ENCODE results near the gene SYP.

DNA sequence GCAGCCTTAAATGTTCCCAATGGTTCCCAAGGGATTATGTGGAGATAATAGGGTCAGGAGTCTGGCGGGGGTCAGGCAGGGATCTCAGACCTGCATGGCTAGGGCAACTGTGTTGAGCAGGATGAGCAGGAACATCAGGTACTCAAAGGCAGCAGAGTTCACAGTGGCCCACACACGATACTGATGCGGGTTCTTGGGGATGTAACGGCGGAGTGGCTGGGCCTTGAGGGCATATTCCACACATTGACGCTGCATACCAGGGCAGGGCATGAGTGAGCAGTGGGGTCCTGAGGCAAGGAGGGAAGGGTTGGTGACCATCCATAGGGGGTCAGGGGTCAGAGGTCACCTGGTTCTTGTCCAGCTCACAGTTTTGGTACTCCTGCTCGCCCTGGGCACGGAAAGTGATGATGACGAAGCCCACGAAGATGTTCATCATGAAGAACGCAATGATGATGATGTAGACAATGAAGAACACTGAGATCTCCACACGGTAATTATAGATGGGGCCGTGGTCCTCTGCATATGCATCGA is 15.1 kb upstream of the SYP start:
- TF ChIP-seq ZBTB21 (CRISPR knock-in tag; IDR thresholded peaks at IDR 0.05; ENCODE audit: borderline replicate concordance) (no peak), SP1 (CRISPR knock-in tag; conservative IDR thresholded peaks at IDR 0.05) (no peak), TEAD4 (CRISPR knock-in tag; IDR thresholded peaks at IDR 0.05) (no peak), TEAD1 (CRISPR knock-in tag; IDR thresholded peaks at IDR 0.05) (no peak), ETV6 (CRISPR knock-in tag; IDR thresholded peaks at IDR 0.05) (no peak), JUN (CRISPR knock-in tag; IDR thresholded peaks at IDR 0.05) (no peak), RELA (CRISPR knock-in tag; IDR thresholded peaks at IDR 0.05; ENCODE audit: borderline replicate concordance) (no peak)
- TF ChIP-seq, protein P1, sequence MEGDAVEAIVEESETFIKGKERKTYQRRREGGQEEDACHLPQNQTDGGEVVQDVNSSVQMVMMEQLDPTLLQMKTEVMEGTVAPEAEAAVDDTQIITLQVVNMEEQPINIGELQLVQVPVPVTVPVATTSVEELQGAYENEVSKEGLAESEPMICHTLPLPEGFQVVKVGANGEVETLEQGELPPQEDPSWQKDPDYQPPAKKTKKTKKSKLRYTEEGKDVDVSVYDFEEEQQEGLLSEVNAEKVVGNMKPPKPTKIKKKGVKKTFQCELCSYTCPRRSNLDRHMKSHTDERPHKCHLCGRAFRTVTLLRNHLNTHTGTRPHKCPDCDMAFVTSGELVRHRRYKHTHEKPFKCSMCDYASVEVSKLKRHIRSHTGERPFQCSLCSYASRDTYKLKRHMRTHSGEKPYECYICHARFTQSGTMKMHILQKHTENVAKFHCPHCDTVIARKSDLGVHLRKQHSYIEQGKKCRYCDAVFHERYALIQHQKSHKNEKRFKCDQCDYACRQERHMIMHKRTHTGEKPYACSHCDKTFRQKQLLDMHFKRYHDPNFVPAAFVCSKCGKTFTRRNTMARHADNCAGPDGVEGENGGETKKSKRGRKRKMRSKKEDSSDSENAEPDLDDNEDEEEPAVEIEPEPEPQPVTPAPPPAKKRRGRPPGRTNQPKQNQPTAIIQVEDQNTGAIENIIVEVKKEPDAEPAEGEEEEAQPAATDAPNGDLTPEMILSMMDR (IDR thresholded peaks at IDR 0.05): no peak
- TF ChIP-seq, protein P2, sequence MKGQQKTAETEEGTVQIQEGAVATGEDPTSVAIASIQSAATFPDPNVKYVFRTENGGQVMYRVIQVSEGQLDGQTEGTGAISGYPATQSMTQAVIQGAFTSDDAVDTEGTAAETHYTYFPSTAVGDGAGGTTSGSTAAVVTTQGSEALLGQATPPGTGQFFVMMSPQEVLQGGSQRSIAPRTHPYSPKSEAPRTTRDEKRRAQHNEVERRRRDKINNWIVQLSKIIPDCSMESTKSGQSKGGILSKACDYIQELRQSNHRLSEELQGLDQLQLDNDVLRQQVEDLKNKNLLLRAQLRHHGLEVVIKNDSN (CRISPR knock-in tag; IDR thresholded peaks at IDR 0.05): no peak
- TF ChIP-seq, protein P3, sequence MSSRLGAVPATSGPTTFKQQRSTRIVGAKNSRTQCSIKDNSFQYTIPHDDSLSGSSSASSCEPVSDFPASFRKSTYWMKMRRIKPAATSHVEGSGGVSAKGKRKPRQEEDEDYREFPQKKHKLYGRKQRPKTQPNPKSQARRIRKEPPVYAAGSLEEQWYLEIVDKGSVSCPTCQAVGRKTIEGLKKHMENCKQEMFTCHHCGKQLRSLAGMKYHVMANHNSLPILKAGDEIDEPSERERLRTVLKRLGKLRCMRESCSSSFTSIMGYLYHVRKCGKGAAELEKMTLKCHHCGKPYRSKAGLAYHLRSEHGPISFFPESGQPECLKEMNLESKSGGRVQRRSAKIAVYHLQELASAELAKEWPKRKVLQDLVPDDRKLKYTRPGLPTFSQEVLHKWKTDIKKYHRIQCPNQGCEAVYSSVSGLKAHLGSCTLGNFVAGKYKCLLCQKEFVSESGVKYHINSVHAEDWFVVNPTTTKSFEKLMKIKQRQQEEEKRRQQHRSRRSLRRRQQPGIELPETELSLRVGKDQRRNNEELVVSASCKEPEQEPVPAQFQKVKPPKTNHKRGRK (CRISPR knock-in tag; IDR thresholded peaks at IDR 0.05; ENCODE audit: borderline replicate concordance): no peak
- TF ChIP-seq, protein P4, sequence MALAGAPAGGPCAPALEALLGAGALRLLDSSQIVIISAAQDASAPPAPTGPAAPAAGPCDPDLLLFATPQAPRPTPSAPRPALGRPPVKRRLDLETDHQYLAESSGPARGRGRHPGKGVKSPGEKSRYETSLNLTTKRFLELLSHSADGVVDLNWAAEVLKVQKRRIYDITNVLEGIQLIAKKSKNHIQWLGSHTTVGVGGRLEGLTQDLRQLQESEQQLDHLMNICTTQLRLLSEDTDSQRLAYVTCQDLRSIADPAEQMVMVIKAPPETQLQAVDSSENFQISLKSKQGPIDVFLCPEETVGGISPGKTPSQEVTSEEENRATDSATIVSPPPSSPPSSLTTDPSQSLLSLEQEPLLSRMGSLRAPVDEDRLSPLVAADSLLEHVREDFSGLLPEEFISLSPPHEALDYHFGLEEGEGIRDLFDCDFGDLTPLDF (CRISPR knock-in tag; IDR thresholded peaks at IDR 0.05): no peak
- TF ChIP-seq, protein P5, sequence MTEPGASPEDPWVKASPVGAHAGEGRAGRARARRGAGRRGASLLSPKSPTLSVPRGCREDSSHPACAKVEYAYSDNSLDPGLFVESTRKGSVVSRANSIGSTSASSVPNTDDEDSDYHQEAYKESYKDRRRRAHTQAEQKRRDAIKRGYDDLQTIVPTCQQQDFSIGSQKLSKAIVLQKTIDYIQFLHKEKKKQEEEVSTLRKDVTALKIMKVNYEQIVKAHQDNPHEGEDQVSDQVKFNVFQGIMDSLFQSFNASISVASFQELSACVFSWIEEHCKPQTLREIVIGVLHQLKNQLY (CRISPR knock-in tag; IDR thresholded peaks at IDR 0.05): no peak
